DND-41 (cell line): ENCODE data around the gene COL20A1.

Source experiments
- CTCF ChIP-seq: IDR thresholded peaks from 2 replicates; pipeline ENCODE4 v1.5.1; 2012; ENCODE audit warnings: borderline replicate concordance, low read length, moderate library complexity, mild to moderate bottlenecking; ENCODE audit not compliant: poor library complexity, severe bottlenecking; ENCODE audit errors: extremely low read depth
- EZH2 ChIP-seq: IDR thresholded peaks from 3 replicates; pipeline ENCODE4 v1.6.1; 2012; ENCODE audit warnings: borderline replicate concordance, low read depth, mild to moderate bottlenecking, moderate library complexity, low read length, inconsistent platforms; ENCODE audit not compliant: severe bottlenecking

GRCh38 chr20:63248835-63249591 is 44.0 kb upstream of the COL20A1 start:
- TF ChIP-seq CTCF: no peak
- no peak for TF ChIP-seq EZH2
